ENCODE data around the gene PLEKHG4B.

- TF ChIP-seq CTCF (IDR thresholded peaks at IDR 0.05 in 8 of 11, conservative IDR thresholded peaks at IDR 0.05 in 3 of 11) (no peak), POLR2A (IDR thresholded peaks at IDR 0.05) (no peak), POLR2AphosphoS5 (IDR thresholded peaks at IDR 0.05) (no peak)
Measured at GRCh38 chr5:73768-74502, 18.0 kb upstream of the PLEKHG4B start.

All from spleen (tissue), 7 donors.